Islet precursor cell (in vitro differentiated cells): Measurements from ENCODE around the gene ZFYVE16.
"Not testable (repeated sequence)": the region's sequence is repeated elsewhere in the genome, so short reads cannot be mapped to it uniquely, and the experiment has no call there.

Experiments
- DNase-seq: peaks from one replicate; pipeline ENCODE4 v3.0.0-alpha.2; 2018

ZFYVE16 gene

GRCh38 chr5:80407735-80408483 is at the start of gene ZFYVE16:
Gene ZFYVE16 (plus strand): TSS chr5:80408064. CDS start chr5:80434148, 26,084 bp downstream.
- DNase-seq = peak; percentile 99

- no peak for DNase-seq
Measured at GRCh38 chr5:80360914-80361444, 46.9 kb upstream of the ZFYVE16 start.

GRCh38 chr5:80364892-80365291 is 43.0 kb upstream of the ZFYVE16 start:
- DNase-seq = no peak

GRCh38 chr5:80368661-80369480 is 39.0 kb upstream of the ZFYVE16 start:
- DNase-seq = no peak

GRCh38 chr5:80369521-80369920 is 38.3 kb upstream of the ZFYVE16 start:
- DNase-seq = no peak

GRCh38 chr5:80370390-80370789 is 37.5 kb upstream of the ZFYVE16 start:
- no peak for DNase-seq

GRCh38 chr5:80372780-80373179 is 35.1 kb upstream of the ZFYVE16 start:
- DNase-seq = no peak

GRCh38 chr5:80374188-80374587 is 33.7 kb upstream of the ZFYVE16 start:
- DNase-seq = no peak

GRCh38 chr5:80376557-80376956 is 31.3 kb upstream of the ZFYVE16 start:
- DNase-seq = no peak

GRCh38 chr5:80382488-80382887 is 25.4 kb upstream of the ZFYVE16 start:
- no peak for DNase-seq

GRCh38 chr5:80387063-80387768 is 20.6 kb upstream of the ZFYVE16 start:
- no peak for DNase-seq

- no peak for DNase-seq
Measured at GRCh38 chr5:80389580-80389979, 18.3 kb upstream of the ZFYVE16 start.

- DNase-seq = not testable (repeated sequence)
Measured at GRCh38 chr5:80390413-80390812, 17.5 kb upstream of the ZFYVE16 start.

- not testable (repeated sequence) for DNase-seq
Measured at GRCh38 chr5:80391267-80391666, 16.6 kb upstream of the ZFYVE16 start.

GRCh38 chr5:80399526-80400239 is 8.2 kb upstream of the ZFYVE16 start:
- DNase-seq = no peak

- DNase-seq = not testable (repeated sequence)
Measured at GRCh38 chr5:80400368-80400767, 7.5 kb upstream of the ZFYVE16 start.

GRCh38 chr5:80403782-80404181 is 4.1 kb upstream of the ZFYVE16 start:
- DNase-seq = no peak

GRCh38 chr5:80406980-80407734 is 707 bp upstream of the ZFYVE16 start:
- DNase-seq = no peak

GRCh38 chr5:80408484-80409366 is 861 bp downstream of the ZFYVE16 start:
- peak; percentile 91 for DNase-seq

- no peak for DNase-seq
Measured at GRCh38 chr5:80409367-80409966, 1.6 kb downstream of the ZFYVE16 start.
